Left ventricle myocardium inferior (tissue), 1 donor: Measurements from ENCODE around the gene TSPO2. TPM values are rescaled to one million over a fixed set of nuclear protein-coding genes. Genes with fewer than 3 reads are reported as not detected.

ENCODE experiments used
- DNase-seq: peaks from one replicate; pipeline ENCODE4 v3.0.0-alpha.2; 2020
- H3K27ac ChIP-seq: fragments of 200-600 bp; replicated peaks from 2 replicates; pipeline ENCODE4 v1.8.0; 2021
- H3K27me3 ChIP-seq: fragments of 200-600 bp; 2 replicates; pipeline ENCODE4 v1.8.0; 2021; ENCODE audit warnings: low read depth
- H3K36me3 ChIP-seq: fragments of 200-600 bp; 2 replicates; pipeline ENCODE4 v1.8.0; 2021
- H3K4me1 ChIP-seq: fragments of 200-600 bp; 2 replicates; pipeline ENCODE4 v1.8.0; 2021
- H3K4me3 ChIP-seq: fragments of 200-600 bp; 2 replicates; pipeline ENCODE4 v1.8.0; 2021; ENCODE audit warnings: mild to moderate bottlenecking, moderate library complexity
- H3K9me3 ChIP-seq: fragments of 200-600 bp; replicated peaks from 2 replicates; pipeline ENCODE4 v1.8.0; 2021
- intact Hi-C: fragments of 100-400 bp; cut with micrococcal nuclease; formaldehyde crosslinking; loops from one replicate; pipeline ENCODE4 v1.11.0; 2022
- total RNA-seq: library from RNA; stranded (reverse); fragmentation: NEBNext Ultra II Directional; extraction: Animal tissue kit (Norgen Biotek cat#: 25700); gene quantifications from one replicate; pipeline ENCODE4 v1.2.1, GENCODE V29; 2021
- TF ChIP-seq, protein P1 (sequence below): fragments of 200-600 bp; IDR thresholded peaks from 2 replicates; pipeline ENCODE4 v1.8.0; 2021; ENCODE audit warnings: antibody characterized with exemption, mild to moderate bottlenecking, borderline replicate concordance
- donor health status: DM: no; HTN: yes; CAD: no; lungs with severe emphysema.

The TSPO2 gene
- total RNA-seq, 1 donor from 2014 or later: not detected

DNA sequence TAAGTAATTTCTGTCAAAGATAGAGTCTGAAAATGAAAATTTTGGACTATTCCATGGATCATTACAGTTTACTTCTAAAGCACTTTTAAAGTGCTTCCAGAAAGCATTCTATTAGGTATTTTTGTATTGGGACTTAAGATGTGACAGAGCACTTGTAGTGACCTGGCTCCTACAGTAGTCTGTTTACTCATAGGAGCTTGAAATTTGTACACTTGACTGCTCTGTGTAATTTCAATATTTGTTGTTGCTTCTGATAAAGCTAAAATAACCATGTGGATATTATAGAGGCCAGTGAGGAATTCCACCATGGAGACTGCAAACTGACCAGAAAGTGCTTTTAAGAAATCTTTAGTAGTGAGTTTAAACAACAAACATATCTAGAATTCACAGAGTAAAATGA lies 40.8 kb downstream of the TSPO2 start:
- Histone ChIP-seq H3K9me3 (no peaks in the 10 kb centered on the region), H3K36me3 (peaks cover 84% of the 10 kb centered on the region), H3K4me3 (no peak overlapping the region), H3K4me1 (peaks cover 5% of the 10 kb centered on the region), H3K27ac (no peak overlapping the region), H3K27me3 (no peaks in the 10 kb centered on the region)
- TF ChIP-seq, protein P1, sequence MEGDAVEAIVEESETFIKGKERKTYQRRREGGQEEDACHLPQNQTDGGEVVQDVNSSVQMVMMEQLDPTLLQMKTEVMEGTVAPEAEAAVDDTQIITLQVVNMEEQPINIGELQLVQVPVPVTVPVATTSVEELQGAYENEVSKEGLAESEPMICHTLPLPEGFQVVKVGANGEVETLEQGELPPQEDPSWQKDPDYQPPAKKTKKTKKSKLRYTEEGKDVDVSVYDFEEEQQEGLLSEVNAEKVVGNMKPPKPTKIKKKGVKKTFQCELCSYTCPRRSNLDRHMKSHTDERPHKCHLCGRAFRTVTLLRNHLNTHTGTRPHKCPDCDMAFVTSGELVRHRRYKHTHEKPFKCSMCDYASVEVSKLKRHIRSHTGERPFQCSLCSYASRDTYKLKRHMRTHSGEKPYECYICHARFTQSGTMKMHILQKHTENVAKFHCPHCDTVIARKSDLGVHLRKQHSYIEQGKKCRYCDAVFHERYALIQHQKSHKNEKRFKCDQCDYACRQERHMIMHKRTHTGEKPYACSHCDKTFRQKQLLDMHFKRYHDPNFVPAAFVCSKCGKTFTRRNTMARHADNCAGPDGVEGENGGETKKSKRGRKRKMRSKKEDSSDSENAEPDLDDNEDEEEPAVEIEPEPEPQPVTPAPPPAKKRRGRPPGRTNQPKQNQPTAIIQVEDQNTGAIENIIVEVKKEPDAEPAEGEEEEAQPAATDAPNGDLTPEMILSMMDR: no peak
- intact Hi-C loops: no loop called here
- no peak for DNase-seq

GRCh38 chr6:41085182-41085581 lies 42.9 kb downstream of the TSPO2 start:
- Histone ChIP-seq H3K9me3 (no peaks in the 10 kb centered on the region), H3K4me3 (no peak overlapping the region), H3K4me1 (peaks cover 5% of the 10 kb centered on the region), H3K27ac (no peak overlapping the region), H3K27me3 (no peaks in the 10 kb centered on the region), H3K36me3 (peaks cover 84% of the 10 kb centered on the region)
- intact Hi-C loops: no loop called here
- TF ChIP-seq, protein P1: no peak
- no peak for DNase-seq

GRCh38 chr6:41088451-41088850 lies 46.2 kb downstream of the TSPO2 start:
- peaks cover 92% of the 10 kb centered on the region for H3K36me3 ChIP-seq
- peaks cover 13% of the 10 kb centered on the region for H3K4me1 ChIP-seq
- no peak overlapping the region for H3K4me3 ChIP-seq
- no peaks in the 10 kb centered on the region for H3K27me3 ChIP-seq
- TF ChIP-seq, protein P1: no peak
- H3K9me3 ChIP-seq: no peaks in the 10 kb centered on the region
- H3K27ac ChIP-seq: no peak overlapping the region
- DNase-seq: no peak
- intact Hi-C loops: no loop called here

DNA sequence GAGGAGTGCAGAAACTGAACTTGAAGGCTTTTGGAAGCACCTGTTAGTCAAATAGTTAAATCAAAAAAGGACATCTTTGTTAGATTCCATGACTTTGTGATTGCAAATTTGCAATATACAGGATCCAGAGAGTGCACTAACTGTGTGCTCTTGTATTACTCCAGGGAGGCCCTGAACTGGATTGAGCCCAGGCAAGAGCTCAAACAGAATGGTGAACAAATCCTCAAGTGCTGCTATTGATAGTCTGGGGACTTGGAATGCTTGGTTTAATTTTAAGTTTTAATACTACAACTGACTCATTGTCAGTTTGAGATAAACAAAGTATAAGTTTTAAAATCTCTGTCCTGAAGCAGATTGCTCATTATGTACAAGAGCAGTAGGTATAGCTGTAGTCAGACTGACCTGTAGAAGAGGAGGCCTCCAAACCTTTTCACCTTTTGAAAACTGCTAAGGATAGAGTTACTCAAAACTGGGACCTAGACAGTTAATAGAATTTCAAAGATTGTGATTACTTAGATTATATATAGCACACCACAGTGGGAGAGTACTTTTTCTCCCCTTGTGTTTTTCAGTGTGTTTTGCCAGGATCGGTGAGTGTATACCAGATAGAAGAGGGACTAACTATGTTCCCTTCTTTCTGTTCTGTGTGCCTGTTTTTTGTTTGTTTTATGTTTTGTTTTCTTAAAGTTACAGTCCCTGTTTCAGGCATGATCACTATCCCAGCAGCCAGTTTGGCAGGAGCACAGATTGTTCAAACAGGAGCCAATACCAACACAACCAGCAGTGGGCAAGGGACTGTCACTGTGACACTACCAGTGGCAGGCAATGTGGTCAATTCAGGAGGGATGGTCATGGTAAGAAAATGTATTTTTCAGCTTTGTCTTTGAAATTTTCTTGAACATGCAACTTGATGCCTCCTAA lies 48.8 kb downstream of the TSPO2 start:
- no peaks in the 10 kb centered on the region for H3K27me3 ChIP-seq
- DNase-seq: no peak
- no peaks in the 10 kb centered on the region for H3K9me3 ChIP-seq
- no peak overlapping the region for H3K4me3 ChIP-seq
- TF ChIP-seq, protein P1: no peak
- peak overlapping the region; percentile 6 for H3K27ac ChIP-seq
- intact Hi-C loops: no loop called here
- H3K4me1 ChIP-seq: peaks cover 19% of the 10 kb centered on the region
- H3K36me3 ChIP-seq: peaks cover 92% of the 10 kb centered on the region

GRCh38 chr6:41092421-41093140 lies 50.3 kb downstream of the TSPO2 start:
- Histone ChIP-seq H3K27ac (no peak overlapping the region), H3K4me3 (no peak overlapping the region), H3K4me1 (peaks cover 22% of the 10 kb centered on the region), H3K27me3 (no peaks in the 10 kb centered on the region), H3K36me3 (peaks cover 94% of the 10 kb centered on the region), H3K9me3 (no peaks in the 10 kb centered on the region)
- TF ChIP-seq, protein P1: peak; percentile 38
- intact Hi-C loops: no loop called here
- no peak for DNase-seq
